22Rv1 (cell line): Measurements from ENCODE around the gene RNASE1.

Source experiments
- CTCF ChIP-seq: fragments of 450-650 bp; IDR thresholded peaks from 2 replicates; pipeline ENCODE4 v1.5.1; 2017; ENCODE audit warnings: mild to moderate bottlenecking
- ZFX ChIP-seq: fragments of 450-650 bp; IDR thresholded peaks from 2 replicates; pipeline ENCODE4 v1.6.1; 2017; ENCODE audit warnings: antibody characterized with exemption, borderline replicate concordance

- TF ChIP-seq CTCF (no peak), ZFX (no peak)
Measured at GRCh38 chr14:20775901-20776300, 26.7 kb downstream of the RNASE1 start.
